HG02981 (cell line): Measurements from ENCODE around the gene STRADA.
A peak's percentile ranks its signal among the peaks of the same experiment; 100 is the strongest.

Source experiments
- ATAC-seq: cut with Tn5 transposase; IDR thresholded peaks from one replicate; pipeline ENCODE4 v1.9.1; 2021; ENCODE audit warnings: mild to moderate bottlenecking, moderate library complexity; ENCODE audit not compliant: unreplicated experiment

The STRADA gene, protein sequence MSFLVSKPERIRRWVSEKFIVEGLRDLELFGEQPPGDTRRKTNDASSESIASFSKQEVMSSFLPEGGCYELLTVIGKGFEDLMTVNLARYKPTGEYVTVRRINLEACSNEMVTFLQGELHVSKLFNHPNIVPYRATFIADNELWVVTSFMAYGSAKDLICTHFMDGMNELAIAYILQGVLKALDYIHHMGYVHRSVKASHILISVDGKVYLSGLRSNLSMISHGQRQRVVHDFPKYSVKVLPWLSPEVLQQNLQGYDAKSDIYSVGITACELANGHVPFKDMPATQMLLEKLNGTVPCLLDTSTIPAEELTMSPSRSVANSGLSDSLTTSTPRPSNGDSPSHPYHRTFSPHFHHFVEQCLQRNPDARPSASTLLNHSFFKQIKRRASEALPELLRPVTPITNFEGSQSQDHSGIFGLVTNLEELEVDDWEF

DNA sequence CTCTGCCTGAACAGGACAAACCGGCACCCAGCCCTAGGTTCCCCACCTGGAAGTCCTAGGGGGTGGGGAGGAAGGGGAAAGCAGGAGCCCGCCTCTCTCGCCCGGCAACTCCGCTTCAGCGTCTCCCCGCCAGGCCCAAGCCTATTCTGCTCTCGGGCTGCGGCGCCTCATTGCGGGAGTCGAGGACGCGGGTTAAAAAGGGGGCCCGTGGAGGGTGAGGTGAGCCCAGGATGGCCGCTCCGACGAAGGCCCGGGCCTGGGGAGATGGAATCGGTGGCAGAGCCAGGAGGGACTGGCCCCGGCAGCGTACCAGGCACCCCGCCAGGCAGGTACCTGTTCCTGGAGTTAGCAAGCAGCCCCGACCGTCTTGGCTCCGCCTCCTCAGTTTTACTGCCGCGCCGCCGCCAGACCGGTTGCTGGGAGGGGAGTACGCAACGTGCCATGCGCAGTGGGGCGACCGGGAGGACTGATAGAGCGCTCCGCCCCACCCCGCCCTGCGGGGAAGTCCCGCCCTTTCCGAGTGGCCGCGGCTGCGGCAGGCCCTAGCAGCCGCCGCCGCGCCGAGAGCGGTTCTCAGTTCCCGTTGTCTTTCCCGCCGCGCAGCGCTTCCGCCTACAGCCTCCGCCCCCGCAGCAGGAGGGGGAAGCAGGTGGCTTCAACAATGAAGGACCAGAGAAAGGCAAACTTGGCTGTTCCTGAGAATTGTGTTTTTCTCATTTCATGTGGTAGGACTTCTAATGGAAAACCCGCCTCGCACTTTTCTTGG, at the start of gene STRADA:
Gene STRADA (minus strand): TSS at position 392 of the 766 bp plus-strand sequence. CDS start 13,430 bp downstream, outside the sequence.
- ATAC-seq = peak; percentile 83

DNA sequence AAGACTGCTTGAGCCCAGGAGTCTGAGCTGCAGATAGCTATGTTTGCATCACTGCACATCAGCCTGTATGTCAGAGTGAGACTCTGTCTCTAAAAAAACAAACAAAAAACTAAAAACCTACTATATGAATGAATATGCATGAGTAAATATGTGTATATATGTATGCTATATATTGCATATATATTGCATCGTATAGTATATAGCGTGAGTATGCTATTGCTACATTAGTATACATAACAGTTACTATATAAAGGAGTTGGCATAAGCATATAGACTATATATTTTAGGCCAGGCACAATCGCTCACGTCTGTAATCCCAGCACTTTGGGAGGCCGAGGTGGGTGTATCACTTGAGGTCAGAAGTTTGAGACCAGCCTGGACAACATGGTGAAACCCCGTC, 48.5 kb upstream of the STRADA start:
- no peak for ATAC-seq

DNA sequence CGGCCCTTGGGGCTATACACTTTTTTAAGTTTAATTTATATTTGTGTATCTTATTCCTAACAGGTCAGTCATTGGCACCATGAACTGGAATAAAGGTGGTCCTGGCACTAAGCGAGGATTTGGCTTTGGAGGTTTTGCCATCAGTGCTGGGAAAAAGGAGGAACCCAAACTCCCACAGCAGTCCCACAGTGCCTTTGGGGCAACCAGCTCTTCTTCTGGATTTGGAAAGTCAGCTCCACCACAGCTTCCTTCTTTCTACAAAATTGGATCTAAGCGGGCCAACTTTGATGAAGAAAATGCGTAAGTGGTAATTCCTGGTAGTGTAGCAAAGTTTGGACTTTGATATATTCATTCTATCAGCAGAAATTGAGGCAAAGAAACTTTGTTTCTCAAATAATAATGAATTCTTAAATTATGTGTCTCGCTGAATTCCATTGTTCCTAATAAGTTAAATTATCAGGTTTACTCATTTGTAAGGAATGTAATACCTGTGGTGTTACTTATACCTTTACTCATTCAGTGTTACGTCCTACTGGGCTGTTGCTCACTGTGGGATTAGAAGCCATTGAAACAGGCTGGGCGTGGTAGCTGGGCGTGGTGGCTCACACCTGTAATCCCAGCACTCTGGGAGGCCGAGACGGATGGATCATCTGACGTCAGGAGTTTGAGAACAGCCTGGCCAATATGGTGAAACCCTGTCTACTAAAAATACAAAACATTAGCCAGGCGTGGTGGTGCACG, 45.5 kb upstream of the STRADA start:
- ATAC-seq = no peak

DNA sequence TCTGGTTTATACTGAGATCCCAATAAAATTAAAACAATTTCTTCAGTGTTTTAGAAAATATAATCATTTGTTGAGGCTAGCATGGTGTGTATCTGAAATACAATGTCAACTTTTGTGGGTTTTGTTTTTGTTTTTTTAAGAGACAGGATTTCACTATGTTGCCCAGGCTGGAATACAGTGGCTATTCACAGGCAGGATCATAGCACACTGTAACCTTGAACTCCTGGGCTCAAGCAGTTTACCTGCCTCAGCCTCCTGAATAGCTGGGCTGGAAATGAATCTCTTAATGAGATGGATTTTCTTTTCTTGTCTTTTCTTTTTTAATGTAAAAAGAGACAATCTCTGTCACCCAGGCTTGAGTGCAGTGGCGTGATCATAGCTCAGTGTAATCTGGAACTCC, 44.5 kb upstream of the STRADA start:
- no peak for ATAC-seq

DNA sequence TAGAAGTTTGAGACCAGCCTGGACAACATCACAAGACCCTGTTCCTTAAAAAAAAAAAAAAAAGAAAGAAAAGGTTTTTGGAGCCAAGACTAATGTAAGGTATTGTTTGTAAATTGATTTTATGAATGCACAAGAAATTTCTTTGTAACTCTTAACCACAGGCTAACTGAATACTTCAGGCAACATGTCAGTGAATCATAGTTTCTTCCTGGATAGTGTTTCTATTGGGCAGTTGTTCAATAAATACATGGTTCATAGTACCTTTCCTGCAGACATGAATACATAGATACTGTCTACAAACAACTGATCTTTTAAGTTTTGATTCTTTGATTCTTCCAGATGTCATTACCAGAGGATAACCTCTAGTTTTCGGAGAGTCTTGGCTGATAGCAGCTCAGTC, 44.0 kb upstream of the STRADA start:
- ATAC-seq = no peak

DNA sequence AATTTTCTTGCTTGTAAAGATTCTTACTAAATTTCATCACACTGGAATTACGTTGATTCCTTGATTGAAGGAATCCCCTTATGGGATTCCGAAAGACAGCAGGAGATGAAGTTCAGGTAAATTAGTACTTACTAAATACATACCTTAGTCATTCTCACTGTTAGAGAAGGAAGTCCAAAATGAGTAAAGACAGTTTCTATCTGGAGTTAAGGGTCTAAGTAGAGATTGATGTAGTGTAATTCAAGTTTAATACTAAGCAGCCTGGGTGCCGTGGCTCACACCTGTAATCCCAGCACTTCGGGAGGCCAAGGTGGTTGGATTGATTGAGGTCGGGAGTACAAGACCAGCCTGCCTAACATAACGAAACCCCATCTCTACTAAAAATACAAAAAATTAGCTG, 41.9 kb upstream of the STRADA start:
- ATAC-seq = no peak

DNA sequence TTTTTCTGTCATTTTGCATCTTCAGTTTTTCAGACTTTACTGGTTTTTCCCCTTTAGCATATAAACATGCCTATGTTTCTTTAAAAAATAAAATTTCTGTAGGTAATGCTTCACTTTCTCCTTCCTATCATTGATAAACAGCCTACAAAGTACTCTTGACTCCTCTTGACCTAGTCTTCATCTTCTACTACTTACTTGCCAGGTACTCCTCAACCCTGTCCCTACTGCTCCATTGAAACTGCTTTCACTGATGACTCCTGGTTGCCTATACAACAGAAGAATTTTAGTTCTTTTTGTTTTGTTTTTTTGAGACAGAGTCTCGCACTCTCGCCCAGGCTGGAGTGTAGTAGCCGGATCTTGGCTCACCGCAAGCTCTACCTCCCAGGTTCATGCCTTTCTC, 39.3 kb upstream of the STRADA start:
- no peak for ATAC-seq

DNA sequence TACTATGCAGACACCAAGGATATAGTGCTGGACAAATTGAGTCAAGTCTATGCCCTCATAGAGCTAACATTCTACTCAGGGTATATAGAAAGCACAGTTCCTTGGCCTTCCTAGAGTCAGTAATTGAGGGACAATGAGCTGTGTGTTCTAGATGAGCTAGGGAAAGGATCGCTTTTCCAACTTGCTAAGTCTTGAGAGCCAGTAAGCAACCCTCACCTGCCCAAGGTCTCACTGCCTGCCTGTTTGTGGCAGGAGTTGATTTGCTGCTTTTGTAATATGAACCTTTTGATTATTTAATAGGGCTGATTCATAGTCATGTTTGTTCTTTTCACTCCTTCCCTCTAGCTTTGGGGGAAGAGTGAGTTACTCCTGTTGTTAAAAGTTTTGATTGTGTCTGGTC, 38.9 kb upstream of the STRADA start:
- ATAC-seq = no peak

DNA sequence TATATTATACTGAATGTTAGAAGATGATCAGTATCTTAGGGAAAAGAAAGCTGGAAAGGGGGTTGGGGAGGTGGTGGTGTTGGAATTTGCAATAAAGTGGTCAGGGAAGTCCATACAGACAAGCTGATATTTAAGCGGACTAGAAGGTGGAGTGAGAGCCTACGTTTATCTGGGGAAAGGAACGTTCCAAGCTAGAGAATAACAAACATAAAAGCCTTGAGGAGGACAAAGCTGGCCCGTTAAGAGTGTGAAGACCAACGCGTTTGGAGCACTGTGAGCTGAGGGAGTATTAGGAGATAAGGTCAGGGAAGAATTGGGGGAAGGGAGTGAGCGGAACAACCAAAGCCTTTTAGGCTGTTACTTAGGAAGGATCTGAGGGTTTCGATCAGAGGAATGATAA, 33.8 kb upstream of the STRADA start:
- no peak for ATAC-seq

DNA sequence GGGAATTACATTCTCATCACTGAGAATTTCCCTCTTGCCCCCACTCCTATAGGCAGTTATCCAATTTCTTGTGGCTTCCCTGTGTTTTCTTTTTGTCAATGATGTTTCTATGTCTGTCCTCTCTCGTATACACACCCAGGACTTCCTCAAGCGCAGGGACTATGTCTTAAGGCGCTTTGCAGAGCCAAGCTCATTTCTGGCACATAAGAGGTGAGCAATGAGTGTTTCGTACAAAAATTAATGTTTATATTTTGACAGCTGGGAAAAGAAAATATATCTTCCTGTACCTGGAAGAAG, 33.3 kb upstream of the STRADA start:
- ATAC-seq = no peak

DNA sequence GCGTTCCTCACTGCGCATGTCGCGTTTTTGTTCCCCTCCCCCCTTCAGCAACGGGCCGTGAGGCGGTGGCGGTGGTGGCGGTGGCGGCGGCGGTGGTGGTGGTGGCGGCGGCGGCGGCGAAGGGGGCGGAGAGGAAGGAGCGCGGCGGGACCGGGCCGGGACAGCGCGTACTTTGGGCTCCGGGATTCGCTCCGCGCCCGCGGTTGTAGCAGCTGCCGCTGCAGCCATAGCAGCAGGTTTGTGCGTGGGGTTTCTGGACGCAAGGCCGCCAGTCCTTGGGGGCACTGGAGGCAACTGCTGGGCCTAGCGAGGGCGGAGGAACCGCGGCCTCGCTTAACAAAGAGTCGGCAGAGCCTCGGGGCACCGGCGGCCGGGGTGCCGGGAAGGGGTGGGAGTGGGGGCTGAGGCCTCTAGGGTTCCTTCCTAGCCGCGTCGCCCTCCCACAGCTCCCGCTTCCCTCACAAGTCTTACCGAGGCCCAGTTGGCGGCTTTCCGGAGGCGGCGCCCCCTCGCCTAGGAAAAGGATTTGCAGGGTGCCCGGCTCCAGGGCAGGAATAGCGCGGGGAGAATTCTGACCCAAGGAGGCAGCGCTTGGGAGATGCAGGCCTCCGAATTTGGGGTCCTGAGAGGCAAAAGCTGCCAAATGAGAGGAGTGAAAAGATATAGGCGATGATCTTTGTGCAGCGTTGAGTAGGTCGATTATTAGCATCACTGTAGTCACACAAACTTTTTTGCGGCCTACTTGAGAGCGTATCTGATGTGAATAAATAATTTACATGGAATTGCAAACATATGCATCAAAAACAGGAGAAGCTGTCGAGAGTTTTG, 32.8 kb upstream of the STRADA start, which contains the start of gene DDX42:
Gene DDX42 (plus strand): TSS at position 30 of the 828 bp plus-strand sequence. CDS start 12,880 bp downstream, outside the sequence.
- peak; percentile 2 for ATAC-seq

DNA sequence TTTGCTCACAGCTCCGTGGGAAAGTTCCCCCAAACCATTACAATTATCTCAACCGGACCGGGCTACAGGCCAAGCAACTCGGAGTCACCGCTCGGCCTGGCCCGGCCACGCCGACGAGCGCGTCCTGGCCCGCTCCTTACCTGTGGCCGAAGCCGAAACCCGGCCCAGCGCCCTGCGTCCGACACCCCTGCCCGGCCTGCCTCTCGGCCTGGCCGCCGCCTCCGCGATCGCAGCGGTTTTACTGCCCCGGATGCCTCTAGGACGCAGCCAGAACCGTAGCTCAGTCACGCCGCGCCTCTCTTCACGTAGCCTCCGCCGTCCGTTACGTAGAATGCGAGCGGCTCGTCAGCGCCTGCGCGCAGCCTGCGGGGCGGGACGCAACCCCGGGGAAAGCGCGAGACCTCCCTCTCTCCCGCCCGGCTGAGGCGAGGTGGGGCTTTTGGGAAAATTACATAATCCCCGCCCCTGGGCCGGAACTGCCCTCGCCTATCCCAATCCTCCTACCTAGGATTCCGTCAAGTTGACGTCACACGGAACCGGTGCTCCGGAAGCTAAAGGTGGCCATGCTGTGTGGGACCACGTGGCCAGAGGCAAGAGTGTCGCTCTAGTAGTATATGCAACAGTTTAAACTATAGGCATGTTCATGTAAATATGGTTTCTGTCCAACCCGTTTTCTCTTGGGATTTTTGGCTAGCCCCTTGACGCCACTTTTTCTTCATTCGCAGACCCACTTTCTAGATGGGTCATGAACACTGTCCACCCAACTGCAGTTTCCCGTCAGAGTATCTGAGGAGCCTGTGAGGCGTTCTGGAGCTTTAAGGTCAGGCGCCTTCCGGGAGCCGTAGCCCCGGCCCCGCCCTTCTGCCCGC, 31.9 kb upstream of the STRADA start, which contains the start of gene CCDC47:
Gene CCDC47 (minus strand): TSS at position 326 of the 869 bp plus-strand sequence. CDS start 7,422 bp downstream, outside the sequence.
- peak; percentile 84 for ATAC-seq

DNA sequence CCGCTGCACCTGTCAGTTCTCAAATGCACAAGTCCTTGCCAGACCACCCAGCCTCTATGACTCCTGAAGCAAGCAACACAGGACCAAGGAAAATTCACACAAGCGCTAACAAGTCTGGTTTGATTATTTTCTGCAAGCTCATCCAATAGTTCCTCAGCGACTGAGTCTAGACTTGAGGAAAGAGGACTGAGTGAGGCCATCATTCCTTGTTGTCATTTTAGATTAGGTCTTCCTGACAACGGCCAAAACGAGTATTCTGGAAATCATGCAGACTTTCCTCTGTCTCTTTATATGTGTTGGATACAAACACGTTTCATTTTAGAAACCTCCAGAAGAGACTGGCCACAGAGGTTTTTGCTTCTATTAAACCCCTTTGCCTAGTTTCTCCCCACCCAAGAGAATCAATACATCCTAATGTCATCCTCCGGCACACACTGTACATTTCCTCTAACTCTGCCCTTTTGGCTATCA, 31.2 kb upstream of the STRADA start:
- no peak for ATAC-seq

DNA sequence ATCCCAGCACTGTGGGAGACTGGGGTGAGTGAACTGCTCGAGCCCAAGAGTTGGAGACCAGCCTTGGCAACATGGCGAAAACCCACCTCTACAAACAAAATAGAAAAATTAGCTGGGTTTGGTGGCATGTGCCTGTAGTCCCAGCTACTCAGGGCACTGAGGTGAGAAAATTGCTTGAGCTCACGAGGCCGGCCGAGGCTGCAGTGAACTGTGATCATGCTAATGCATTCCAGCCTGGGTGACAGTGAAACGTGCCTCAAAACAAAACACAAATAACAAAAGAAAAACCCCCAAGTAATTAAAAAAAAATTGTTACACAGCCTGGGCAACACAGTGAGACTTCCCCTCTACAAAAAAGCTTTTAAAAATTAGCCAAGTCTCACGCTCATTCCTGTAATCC, 26.8 kb upstream of the STRADA start:
- no peak for ATAC-seq

DNA sequence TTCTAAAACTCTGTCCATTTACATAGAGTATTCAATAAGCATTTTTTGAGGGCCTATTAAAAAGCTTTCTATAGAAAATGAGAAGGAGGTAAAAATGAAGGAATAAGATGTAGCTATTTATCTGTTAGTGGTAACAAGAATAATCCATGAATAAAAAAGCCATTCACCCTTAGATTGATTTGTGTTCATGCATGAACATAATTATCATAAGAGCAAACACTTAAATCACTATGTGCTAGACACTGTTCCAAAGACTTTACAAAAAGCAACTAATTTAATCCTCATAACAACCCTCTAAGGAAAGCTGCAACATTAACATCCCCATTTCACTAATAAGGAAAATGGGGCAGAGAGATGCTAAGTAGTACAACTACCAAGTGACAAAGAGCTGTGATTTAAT, 25.2 kb upstream of the STRADA start:
- no peak for ATAC-seq

DNA sequence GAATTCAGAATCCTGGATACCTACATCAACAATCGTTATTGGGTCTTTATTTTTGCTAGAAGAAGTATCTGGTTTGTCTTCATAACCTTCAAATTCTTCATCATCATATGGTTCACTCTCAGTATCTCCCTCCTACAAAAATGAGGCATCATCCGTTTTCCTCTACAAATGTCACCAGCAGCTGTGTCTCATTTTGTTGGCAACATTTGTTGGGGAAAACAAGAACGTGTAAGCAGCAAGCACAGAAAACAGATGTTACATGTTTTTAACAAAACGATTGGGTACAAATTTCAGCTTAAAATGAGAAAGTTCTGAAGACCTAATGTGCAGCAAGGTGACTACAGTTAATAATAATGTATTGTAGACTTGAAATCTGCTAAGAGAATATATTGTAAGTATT, 23.1 kb upstream of the STRADA start:
- ATAC-seq = no peak

DNA sequence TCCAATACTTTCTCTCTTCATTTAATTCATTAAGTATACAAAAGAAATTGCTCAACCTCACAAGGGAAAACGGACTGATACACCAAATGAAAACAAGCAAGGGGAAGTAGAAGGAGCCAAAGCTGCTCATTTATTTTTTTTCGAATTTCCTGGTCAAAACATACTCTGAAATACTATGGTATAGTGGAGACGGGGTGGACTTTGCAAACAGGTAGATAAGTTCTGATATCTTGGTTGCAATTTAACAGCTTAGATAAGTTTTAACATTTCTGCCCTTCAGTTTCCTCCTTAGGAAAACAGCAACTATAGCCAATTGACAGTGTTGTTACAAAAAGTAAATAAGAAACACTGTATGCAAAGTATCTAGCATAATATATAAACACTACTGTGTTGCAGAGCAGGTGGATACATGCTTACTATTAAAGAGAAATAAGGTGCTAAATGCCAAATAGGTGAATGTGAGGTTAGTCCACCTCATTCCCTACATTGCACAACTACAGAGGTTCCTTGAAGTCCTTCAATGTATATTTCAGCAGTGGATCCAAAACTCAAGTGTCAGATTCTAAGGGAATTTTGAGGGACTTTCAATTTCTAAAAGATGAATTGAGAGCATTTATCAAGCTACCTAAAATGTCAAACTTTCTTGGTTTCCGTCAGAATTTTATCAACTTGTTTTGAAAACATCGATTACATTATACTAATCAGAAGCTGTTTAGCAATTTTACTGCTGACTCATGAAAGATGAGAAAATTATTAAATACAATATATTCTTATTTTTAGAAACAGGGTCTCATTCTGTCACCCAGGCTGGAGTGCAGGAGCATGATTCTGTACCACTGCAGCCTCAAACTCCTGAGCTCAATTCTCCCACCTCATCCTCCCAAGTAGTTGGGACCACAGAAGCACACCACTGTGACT, 20.8 kb upstream of the STRADA start:
- no peak for ATAC-seq

DNA sequence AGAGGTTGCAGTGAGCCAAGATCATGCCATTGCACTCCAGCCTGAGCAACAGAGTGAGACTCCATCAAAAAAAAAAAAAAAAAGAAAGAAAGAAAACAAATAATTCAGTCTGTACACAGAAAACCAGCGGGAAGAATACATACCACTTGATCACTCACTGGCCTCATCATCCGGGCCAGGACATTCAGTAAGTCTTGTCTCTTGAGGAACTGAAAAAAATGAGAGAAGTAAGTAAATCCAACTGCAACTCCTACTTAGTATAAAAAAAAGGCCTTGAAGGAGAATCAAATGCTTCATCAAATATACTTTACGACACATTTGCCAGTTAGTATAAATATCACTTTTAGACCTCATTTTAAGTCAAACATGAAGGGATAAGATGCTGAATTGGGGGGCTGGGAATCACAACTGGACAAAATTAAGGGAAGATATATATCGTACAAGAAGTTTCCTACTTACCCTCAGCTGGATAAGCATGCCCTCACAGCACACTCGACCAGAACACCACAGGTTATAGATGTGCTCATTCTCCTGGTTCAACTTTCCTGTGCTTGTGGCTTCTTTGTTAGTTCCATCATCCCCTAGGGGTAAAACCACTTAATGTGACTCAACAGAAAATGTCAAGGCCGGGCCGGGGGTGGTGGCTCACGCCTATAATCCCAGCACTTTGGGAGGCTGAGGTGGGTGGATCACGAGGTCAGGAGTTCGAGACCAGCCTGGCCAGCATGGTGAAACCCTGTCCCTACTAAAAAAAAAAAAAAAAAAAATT, 19.4 kb upstream of the STRADA start:
- ATAC-seq = no peak
